ENCODE results near the gene SAMD1. TPM values are rescaled to one million over a fixed set of nuclear protein-coding genes. Genes with fewer than 3 reads are reported as not detected.

Gene SAMD1
- total RNA-seq, 1 donor from 2014 or later: 55.9 TPM

DNA sequence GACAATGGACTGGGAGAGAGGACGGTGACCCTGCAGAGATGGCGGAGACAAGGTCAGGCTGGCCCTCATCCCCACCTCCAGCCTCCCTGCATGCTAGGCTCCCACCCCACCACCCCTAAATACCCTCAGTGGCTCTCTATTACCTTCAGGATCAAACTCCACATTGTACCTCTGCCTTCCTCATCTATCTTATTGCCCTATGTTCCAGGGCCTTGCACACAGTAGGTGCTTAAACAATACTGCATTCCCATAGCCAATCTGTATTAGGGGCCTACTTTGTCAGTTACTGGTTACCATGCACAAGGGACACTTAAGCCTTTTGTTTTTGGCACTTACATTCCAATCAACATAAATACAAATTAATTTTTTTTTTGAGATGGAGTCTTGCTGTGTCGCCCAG, 35.2 kb downstream of the SAMD1 start:
- DNase-seq (ENCODE audit: extremely low spot score, unreplicated experiment): no peak
- H3K4me1 Mint-ChIP-seq (ENCODE audit: unreplicated experiment): peaks cover 5% of the 10 kb centered on the region
- H3K27ac Mint-ChIP-seq: no peak overlapping the region
- no peak overlapping the region for H3K4me3 Mint-ChIP-seq
- H3K36me3 Mint-ChIP-seq: no peaks in the 10 kb centered on the region
- TF ChIP-seq CTCF (conservative IDR thresholded peaks at IDR 0.05): no peak
- peaks cover 38% of the 10 kb centered on the region for H3K27me3 Mint-ChIP-seq
- H3K9me3 Mint-ChIP-seq: no peaks in the 10 kb centered on the region

DNA sequence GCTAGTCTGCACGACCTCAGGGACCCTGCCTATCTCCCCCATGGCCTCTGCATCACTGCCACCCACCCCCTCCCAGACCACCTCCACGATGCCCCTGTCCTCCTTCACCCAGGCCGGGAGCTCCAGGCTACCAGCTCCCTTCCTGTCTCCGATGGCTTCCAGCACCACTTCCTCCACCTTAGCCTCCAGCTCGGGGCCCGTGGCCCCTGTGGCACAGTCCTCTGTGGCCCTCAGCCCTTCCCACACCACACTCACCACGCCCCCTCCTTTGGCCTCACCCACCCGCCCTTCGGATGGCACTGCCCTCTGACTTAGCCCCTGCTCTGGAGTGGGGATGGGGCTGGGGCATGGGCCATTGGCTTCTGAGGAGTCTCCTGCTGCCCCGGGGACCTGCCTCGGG, 35.8 kb downstream of the SAMD1 start:
- TF ChIP-seq CTCF (conservative IDR thresholded peaks at IDR 0.05): no peak
- Mint-ChIP-seq H3K27ac (no peak overlapping the region), H3K4me3 (no peak overlapping the region), H3K27me3 (peaks cover 31% of the 10 kb centered on the region), H3K36me3 (no peaks in the 10 kb centered on the region), H3K9me3 (no peaks in the 10 kb centered on the region), H3K4me1 (ENCODE audit: unreplicated experiment) (peaks cover 2% of the 10 kb centered on the region)
- no peak for DNase-seq (ENCODE audit: extremely low spot score, unreplicated experiment)

DNA sequence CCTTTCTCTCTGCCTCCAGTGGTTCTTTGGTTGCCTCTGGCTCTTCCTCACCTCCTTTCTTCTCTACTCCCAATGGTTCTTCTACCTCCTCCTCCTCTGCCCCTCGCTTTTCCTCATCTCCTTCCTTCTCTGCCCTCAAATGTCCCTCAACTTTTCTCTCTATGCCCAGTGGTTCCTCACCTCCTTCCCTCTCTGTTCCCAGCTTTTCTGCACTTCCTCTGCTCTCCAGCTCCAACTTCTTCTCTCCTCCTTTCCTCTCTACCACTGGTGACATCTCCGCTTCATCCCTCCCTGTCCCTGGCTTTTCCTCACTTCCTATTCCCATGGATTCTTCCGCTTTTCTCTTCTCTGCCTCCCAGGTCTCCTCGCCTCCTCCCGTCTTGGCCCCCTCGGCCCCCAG, 36.5 kb downstream of the SAMD1 start:
- no peaks in the 10 kb centered on the region for H3K4me1 Mint-ChIP-seq (ENCODE audit: unreplicated experiment)
- no peak for DNase-seq (ENCODE audit: extremely low spot score, unreplicated experiment)
- H3K27ac Mint-ChIP-seq: no peak overlapping the region
- no peaks in the 10 kb centered on the region for H3K36me3 Mint-ChIP-seq
- H3K9me3 Mint-ChIP-seq: no peaks in the 10 kb centered on the region
- no peak for TF ChIP-seq CTCF (conservative IDR thresholded peaks at IDR 0.05)
- H3K4me3 Mint-ChIP-seq: peak overlapping the region; percentile 4
- peaks cover 28% of the 10 kb centered on the region for H3K27me3 Mint-ChIP-seq

DNA sequence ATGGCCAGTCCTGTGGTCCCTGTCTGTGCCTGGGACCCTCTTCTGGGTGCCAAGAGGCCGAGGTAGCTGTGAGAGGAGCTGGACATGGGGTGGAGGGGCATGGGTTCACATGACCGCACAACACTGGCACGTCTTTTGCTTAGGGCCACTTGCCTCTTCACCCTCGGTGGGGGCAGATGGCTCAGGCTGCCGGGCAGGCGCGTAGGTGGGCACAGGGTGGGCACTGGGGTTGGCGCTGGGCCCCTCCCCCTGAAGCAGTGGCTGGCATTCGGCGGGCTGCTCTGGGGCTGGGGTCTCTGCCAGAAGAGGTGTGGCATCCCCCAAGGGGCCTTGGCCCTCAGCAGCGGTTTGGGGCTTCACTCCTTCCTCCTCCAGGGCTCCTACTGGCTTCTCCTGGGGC, 37.1 kb downstream of the SAMD1 start:
- no peak for DNase-seq (ENCODE audit: extremely low spot score, unreplicated experiment)
- H3K27ac Mint-ChIP-seq: no peak overlapping the region
- no peaks in the 10 kb centered on the region for H3K4me1 Mint-ChIP-seq (ENCODE audit: unreplicated experiment)
- no peak for TF ChIP-seq CTCF (conservative IDR thresholded peaks at IDR 0.05)
- peaks cover 23% of the 10 kb centered on the region for H3K27me3 Mint-ChIP-seq
- no peaks in the 10 kb centered on the region for H3K9me3 Mint-ChIP-seq
- H3K36me3 Mint-ChIP-seq: no peaks in the 10 kb centered on the region
- H3K4me3 Mint-ChIP-seq: no peak overlapping the region

- H3K4me1 Mint-ChIP-seq (ENCODE audit: unreplicated experiment): no peaks in the 10 kb centered on the region
- no peaks in the 10 kb centered on the region for H3K9me3 Mint-ChIP-seq
- no peak for TF ChIP-seq CTCF (conservative IDR thresholded peaks at IDR 0.05)
- no peak overlapping the region for H3K27ac Mint-ChIP-seq
- no peak overlapping the region for H3K4me3 Mint-ChIP-seq
- no peak for DNase-seq (ENCODE audit: extremely low spot score, unreplicated experiment)
- H3K36me3 Mint-ChIP-seq: no peaks in the 10 kb centered on the region
- peaks cover 19% of the 10 kb centered on the region for H3K27me3 Mint-ChIP-seq
Observed at GRCh38 chr19:14053032-14053431, 37.5 kb downstream of the SAMD1 start.

DNA sequence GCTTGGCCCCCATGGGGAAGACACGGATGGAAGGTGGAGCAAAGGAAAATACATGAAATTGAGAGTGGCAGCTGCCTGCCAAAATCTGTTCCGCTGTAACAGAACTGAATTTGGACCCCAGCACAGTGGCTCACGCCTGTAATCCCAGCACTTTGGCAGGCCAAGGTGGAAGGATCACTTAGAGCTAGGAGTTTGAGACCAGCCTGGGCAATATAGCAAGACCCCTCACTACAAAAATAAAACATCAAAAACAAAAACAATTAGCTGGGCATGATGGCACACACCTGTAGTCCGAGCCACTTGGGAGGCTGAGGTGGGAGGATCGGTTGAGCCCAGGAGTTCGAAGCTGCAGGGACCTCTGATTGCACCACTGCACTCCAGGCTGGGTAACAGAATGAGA, 38.1 kb downstream of the SAMD1 start:
- Mint-ChIP-seq H3K27ac (no peak overlapping the region), H3K36me3 (no peaks in the 10 kb centered on the region), H3K27me3 (peaks cover 14% of the 10 kb centered on the region), H3K4me3 (no peak overlapping the region), H3K4me1 (ENCODE audit: unreplicated experiment) (no peaks in the 10 kb centered on the region), H3K9me3 (no peaks in the 10 kb centered on the region)
- no peak for DNase-seq (ENCODE audit: extremely low spot score, unreplicated experiment)
- TF ChIP-seq CTCF (conservative IDR thresholded peaks at IDR 0.05): no peak
